ENCODE measurements around the gene RMC1.

DNA sequence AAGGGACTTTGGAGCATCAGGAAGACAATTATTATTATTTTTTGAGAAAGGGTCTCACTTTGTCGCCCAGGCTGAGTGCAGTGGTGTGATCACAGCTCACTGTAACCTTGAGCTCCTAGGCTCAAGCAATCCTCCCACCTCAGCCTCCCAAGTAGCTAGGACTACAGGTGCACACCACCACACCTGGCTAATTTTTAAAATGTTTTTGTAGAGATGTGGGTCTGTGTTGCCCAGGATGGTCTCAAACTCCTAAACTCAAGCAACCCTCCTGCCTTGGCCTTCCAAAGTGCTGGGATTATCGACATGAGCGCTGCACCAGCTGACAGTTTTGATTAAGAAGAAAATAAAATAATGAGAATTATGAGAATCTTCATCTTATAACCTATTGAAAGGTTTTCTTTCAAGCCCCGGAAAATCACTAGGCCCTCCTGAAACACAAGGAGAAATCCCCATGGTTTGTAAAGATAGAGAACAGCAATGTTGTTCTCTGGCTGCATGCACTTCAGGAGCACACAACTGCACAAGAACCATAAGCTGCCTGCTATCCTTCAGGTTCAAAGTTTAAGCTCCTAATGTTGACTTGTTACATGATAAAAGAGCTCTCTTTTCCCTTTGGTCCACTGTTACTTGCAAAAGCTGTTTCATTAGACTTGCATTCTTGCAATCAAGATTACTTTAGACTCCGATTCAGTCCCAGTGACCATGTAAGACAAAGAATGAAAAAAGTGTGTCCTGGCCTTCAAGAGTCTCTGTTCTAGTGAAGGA lies 66.2 kb downstream of the RMC1 start:
- TF ChIP-seq CTCF (IDR thresholded peaks at IDR 0.05), result no peak
- TF ChIP-seq POLR2A (IDR thresholded peaks at IDR 0.05; ENCODE audit: low read depth), result no peak
